OCI-LY1 (cell line): ENCODE results near the gene VGLL3.

ENCODE experiments used
- H2AFZ ChIP-seq: fragments of 200-600 bp; sonication (generic), shearing (Covaris generic); 2 replicates; pipeline ENCODE4 v1.6.0; 2014; ENCODE audit warnings: antibody characterized with exemption, mild to moderate bottlenecking, low read length
- H3F3A ChIP-seq: fragments of 200-600 bp; sonication (generic), shearing (Covaris generic); 2 replicates; pipeline ENCODE4 v1.6.0; 2014; ENCODE audit warnings: mild to moderate bottlenecking, antibody characterized with exemption, low read length, moderate library complexity; ENCODE audit not compliant: insufficient read depth
- H3K27ac ChIP-seq: fragments of 200-600 bp; sonication (generic); 2 replicates; pipeline ENCODE4 v1.5.1; 2014; ENCODE audit warnings: low read length, mixed run types, mild to moderate bottlenecking, low read depth; ENCODE audit not compliant: poor library complexity, severe bottlenecking
- H3K27me3 ChIP-seq: fragments of 200-600 bp; sonication (generic); 2 replicates; pipeline ENCODE4 v1.6.0; 2014; ENCODE audit warnings: antibody characterized with exemption, mild to moderate bottlenecking, low read length, moderate library complexity; ENCODE audit not compliant: insufficient read depth
- H3K36me3 ChIP-seq: fragments of 200-600 bp; sonication (generic); 2 replicates; pipeline ENCODE4 v1.6.1; 2014; ENCODE audit warnings: mild to moderate bottlenecking, antibody characterized with exemption, low read length, moderate library complexity, mixed read lengths; ENCODE audit not compliant: insufficient read depth
- H3K4me1 ChIP-seq: fragments of 200-600 bp; sonication (generic); 2 replicates; pipeline ENCODE4 v1.5.1; 2014; ENCODE audit warnings: mild to moderate bottlenecking, low read length, moderate library complexity; ENCODE audit not compliant: insufficient read depth, severe bottlenecking
- H3K4me2 ChIP-seq: fragments of 200-600 bp; sonication (generic), shearing (Covaris generic); 2 replicates; pipeline ENCODE4 v1.6.1; 2014; ENCODE audit warnings: low read length
- H3K4me3 ChIP-seq: fragments of 200-600 bp; sonication (generic); 2 replicates; pipeline ENCODE4 v1.5.1; 2014; ENCODE audit warnings: low read length, low read depth, mild to moderate bottlenecking, mixed read lengths; ENCODE audit not compliant: poor library complexity, severe bottlenecking
- H3K79me2 ChIP-seq: fragments of 200-600 bp; shearing (Covaris generic); 2 replicates; pipeline ENCODE4 v1.6.1; 2016; ENCODE audit warnings: mixed run types, low read length, mixed read lengths; ENCODE audit not compliant: insufficient read depth
- H3K9ac ChIP-seq: fragments of 200-600 bp; sonication (generic), shearing (Covaris generic); 2 replicates; pipeline ENCODE4 v1.6.1; 2014; ENCODE audit warnings: mild to moderate bottlenecking, low read length, mixed read lengths
- H3K9me2 ChIP-seq: fragments of 200-600 bp; sonication (generic), shearing (Covaris generic); 2 replicates; pipeline ENCODE4 v1.6.1; 2014; ENCODE audit warnings: low read depth, mild to moderate bottlenecking, low read length, mixed read lengths
- H3K9me3 ChIP-seq: fragments of 200-600 bp; shearing (Covaris generic); 2 replicates; pipeline ENCODE4 v1.6.1; 2014; ENCODE audit warnings: low read length, mixed read lengths
- H4K20me1 ChIP-seq: fragments of 200-600 bp; sonication (generic), shearing (Covaris generic); 2 replicates; pipeline ENCODE4 v1.6.0; 2016; ENCODE audit warnings: mild to moderate bottlenecking, low read length; ENCODE audit not compliant: insufficient read depth
- CTCF ChIP-seq: fragments of 200-600 bp; sonication (generic), shearing (Covaris generic); IDR thresholded peaks from 2 replicates; pipeline ENCODE4 v1.5.1; 2017; ENCODE audit warnings: mild to moderate bottlenecking, antibody characterized with exemption, low read length, moderate library complexity, mixed read lengths
- EZH2 ChIP-seq: fragments of 200-600 bp; sonication (generic), shearing (Covaris generic); IDR thresholded peaks from 2 replicates; pipeline ENCODE4 v1.8.0; 2017; ENCODE audit warnings: borderline replicate concordance, mixed run types, mild to moderate bottlenecking, antibody characterized with exemption, low read length, moderate library complexity, mixed read lengths

VGLL3 gene

GRCh38 chr3:86954226-86954625 lies 36.7 kb downstream of the VGLL3 start:
- Histone ChIP-seq H3K4me1 (no peaks in the 10 kb centered on the region), H3F3A (no peaks in the 10 kb centered on the region), H3K27me3 (no peaks in the 10 kb centered on the region), H3K9me3 (no peaks in the 10 kb centered on the region), H3K9me2 (no peaks in the 10 kb centered on the region), H3K27ac (no peak overlapping the region), H3K4me3 (no peak overlapping the region), H2AFZ (no peak overlapping the region), H4K20me1 (no peaks in the 10 kb centered on the region), H3K9ac (no peak overlapping the region), H3K79me2 (no peaks in the 10 kb centered on the region), H3K36me3 (no peaks in the 10 kb centered on the region), H3K4me2 (no peak overlapping the region)
- TF ChIP-seq CTCF (no peak), EZH2 (no peak)

- TF ChIP-seq EZH2, result no peak
- no peak for TF ChIP-seq CTCF
- Histone ChIP-seq H3K9me3 (no peaks in the 10 kb centered on the region), H3K9ac (no peak overlapping the region), H3F3A (no peaks in the 10 kb centered on the region), H2AFZ (no peak overlapping the region), H3K4me3 (no peak overlapping the region), H3K27me3 (no peaks in the 10 kb centered on the region), H3K36me3 (no peaks in the 10 kb centered on the region), H3K27ac (no peak overlapping the region), H3K4me2 (no peak overlapping the region), H3K79me2 (no peaks in the 10 kb centered on the region), H3K4me1 (no peaks in the 10 kb centered on the region), H3K9me2 (no peaks in the 10 kb centered on the region), H4K20me1 (no peaks in the 10 kb centered on the region)
Observed at GRCh38 chr3:86951322-86951721, 39.6 kb downstream of the VGLL3 start.

GRCh38 chr3:86950717-86951116 lies 40.2 kb downstream of the VGLL3 start:
- H3K79me2 ChIP-seq, result no peaks in the 10 kb centered on the region
- H4K20me1 ChIP-seq, result no peaks in the 10 kb centered on the region
- no peaks in the 10 kb centered on the region for H3K9me3 ChIP-seq
- H2AFZ ChIP-seq, result no peak overlapping the region
- TF ChIP-seq EZH2 (no peak), CTCF (no peak)
- no peaks in the 10 kb centered on the region for H3K9me2 ChIP-seq
- no peaks in the 10 kb centered on the region for H3K36me3 ChIP-seq
- no peaks in the 10 kb centered on the region for H3F3A ChIP-seq
- H3K4me2 ChIP-seq, result no peak overlapping the region
- H3K27me3 ChIP-seq, result no peaks in the 10 kb centered on the region
- no peak overlapping the region for H3K27ac ChIP-seq
- H3K4me1 ChIP-seq, result no peaks in the 10 kb centered on the region
- H3K9ac ChIP-seq, result no peak overlapping the region
- no peak overlapping the region for H3K4me3 ChIP-seq
